ENCODE data around the gene HS3ST2.

- no peak for TF ChIP-seq HDGF (IDR thresholded peaks at IDR 0.05; ENCODE audit: borderline replicate concordance)
- TF ChIP-seq FOXA1 (IDR thresholded peaks at IDR 0.05) = no peak
- no peak for TF ChIP-seq PKNOX1 (IDR thresholded peaks at IDR 0.05)
- TF ChIP-seq SUZ12 (IDR thresholded peaks at IDR 0.05) = no peak
- TF ChIP-seq FOXM1 (IDR thresholded peaks at IDR 0.05; ENCODE audit: borderline replicate concordance) = no peak
- TF ChIP-seq FOXK2 (IDR thresholded peaks at IDR 0.05) = no peak
- no peak for TF ChIP-seq ARNT (IDR thresholded peaks at IDR 0.05)
- no peak for TF ChIP-seq BHLHE40 (IDR thresholded peaks at IDR 0.05; ENCODE audit: borderline replicate concordance)
- TF ChIP-seq SP1 (IDR thresholded peaks at IDR 0.05) = no peak
- no peak for TF ChIP-seq TARDBP (IDR thresholded peaks at IDR 0.05)
- no peak for TF ChIP-seq CTBP1 (IDR thresholded peaks at IDR 0.05; ENCODE audit: borderline replicate concordance)
- TF ChIP-seq L3MBTL2 (conservative IDR thresholded peaks at IDR 0.05) = no peak
- no peak for TF ChIP-seq ZNF384 (IDR thresholded peaks at IDR 0.05)
These were observed 746 bp downstream of the HS3ST2 start for GRCh38 chr16:22814711-22815105.

Measured in HEK293T (cell line).